NCI-H1048 (cell line): Measurements from ENCODE around the gene UBASH3B.

Source experiments
- DNase-seq: peaks from one replicate; lab custom pipeline; 2025; lab: John Stamatoyannopoulos, UW

UBASH3B gene

GRCh38 chr11:122678406-122678805 is 22.9 kb downstream of the UBASH3B start:
- DNase-seq = no peak

- DNase-seq = no peak
Measured at GRCh38 chr11:122679466-122679865, 23.9 kb downstream of the UBASH3B start.

- DNase-seq = no peak
Measured at GRCh38 chr11:122681070-122681469, 25.5 kb downstream of the UBASH3B start.

DNA sequence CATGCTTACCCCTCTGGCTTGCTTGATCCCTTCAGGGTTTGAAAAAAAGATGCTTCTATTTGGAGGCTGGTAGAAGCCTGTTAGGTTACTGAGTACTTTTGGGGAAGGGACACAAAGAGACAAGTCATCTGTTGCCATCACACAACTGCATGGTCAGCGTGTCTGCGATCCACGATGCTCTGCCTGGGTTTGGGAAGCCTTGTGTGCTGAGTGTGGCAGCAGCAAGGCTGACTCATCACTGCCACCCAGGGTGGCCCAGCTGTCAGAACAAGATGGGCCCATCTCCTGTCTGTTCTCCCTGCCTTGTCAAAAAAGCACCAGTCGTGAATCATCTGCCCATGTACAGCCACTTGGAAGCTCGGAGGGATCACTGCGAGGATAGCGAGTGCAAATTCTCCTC is 26.2 kb downstream of the UBASH3B start:
- DNase-seq = no peak

DNA sequence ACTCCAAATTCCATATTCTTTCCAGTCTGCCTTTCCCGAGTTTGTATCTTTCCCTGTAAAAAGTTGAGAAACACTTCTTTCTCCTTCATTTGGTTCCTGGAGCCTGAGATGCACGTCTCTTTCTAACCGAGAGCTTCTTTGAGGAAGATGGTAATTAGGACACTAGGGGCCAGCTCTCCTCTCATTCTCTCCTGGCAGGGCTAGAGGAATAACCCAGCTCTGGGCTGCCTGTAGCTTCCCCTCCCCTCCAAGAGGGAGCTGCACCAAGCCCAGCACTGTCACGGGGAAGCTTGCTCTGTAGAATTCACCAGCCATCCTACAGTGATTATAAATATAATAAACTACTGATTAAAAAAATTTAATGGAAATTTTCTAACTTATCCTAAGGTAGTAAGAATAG is 26.9 kb downstream of the UBASH3B start:
- no peak for DNase-seq

DNA sequence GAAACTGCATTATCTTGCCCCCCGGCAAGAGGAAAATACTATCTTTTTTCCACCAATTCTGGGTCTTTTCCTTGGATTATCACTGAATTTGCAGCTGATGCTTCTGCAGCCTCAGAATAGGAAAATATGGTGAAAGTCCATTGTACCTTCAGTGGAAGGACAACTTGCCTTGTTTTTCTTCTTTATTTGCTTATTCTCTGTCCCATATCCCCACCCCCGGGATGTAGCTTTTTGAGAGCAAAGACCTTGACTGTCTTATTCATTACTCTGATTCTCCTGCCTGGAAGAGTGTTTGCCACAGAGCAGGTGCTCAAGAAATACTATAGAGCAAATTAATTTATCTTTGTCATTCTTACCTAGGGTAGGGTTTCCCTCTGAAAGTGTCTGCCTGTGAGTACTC is 29.5 kb downstream of the UBASH3B start:
- no peak for DNase-seq

DNA sequence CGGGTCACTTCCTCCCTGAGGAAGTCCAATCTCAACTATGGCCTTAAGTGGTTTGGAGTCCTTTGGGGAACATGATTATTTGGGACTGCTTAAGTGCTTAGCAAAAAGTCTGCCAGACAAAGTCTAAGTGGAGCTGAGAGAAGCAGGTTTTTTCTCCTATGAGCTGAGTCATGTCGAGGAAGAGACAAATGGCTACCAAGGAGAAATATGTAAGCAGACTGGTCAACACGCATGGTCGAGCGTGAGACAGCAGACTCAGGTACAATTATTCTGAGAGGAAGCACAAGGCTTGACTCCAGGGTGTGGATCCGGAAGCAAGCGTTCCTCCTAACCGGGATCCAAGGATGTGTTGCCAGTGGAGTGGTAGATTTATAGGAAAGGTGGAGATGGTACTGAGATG is 30.6 kb downstream of the UBASH3B start:
- no peak for DNase-seq

GRCh38 chr11:122690384-122690783 is 34.9 kb downstream of the UBASH3B start:
- no peak for DNase-seq

DNA sequence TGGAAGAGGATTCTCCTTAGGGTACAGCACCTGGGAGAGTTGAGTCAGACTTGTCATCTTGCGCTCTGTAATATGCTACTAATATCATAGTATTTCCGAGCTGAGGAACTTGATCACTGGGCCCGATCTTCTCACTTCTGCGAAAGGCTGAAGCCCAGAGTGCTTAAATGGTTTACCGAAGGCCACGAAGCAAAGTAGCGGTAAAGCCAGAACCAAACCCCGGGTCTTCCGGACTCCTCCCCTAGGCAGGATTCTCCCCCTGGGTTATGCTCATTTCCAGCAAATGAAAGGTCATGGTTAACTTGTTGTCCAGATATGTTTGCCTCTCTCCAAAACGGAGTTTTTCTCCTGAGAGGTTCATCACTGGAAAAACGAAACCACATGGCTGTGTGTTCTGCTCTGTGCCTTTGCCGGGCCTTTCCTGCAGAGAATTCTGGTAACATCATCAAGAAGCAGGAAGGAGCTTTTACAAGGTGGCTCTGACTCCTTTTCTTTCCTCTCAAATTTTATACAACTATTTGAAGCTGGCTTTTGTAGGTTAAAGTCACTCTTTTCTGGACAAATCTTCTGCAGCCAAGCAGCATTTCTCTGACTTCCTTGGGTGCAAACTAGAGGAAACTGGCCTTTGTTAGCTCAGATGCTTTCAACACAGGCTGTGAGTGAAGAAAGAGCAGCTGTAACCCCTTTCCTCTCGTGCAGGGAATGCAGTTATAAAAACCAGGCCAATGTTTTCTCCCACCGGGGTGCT is 35.5 kb downstream of the UBASH3B start:
- no peak for DNase-seq

DNA sequence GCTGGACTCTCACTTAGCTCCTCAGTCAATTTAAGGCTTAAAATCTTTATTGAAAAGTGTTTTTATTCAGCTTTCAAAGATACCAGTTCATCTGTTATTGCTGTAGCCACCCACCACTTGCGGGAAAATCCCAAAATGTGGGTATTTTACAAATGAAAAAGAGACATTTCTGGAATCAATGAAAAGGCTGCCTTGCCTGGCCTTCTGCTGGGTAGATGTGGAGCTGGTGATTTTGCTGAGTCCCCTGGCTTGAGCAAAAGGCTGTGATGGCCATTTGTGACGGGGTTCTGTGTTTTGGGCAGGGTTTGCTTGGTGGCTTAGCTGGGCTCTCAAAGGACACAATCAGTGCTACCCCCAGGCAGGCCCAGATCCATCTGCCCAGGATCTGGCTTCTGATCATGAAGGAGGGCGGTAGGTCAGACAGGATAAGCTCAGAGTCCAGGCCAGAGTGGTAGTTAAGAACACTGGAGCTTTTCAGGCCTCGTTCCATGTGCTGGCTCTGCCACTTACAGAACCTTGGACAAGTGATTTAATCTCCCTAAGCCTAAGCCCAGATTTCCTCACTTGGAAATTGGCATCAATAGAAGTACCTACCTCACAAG is 36.1 kb downstream of the UBASH3B start:
- DNase-seq = no peak

DNA sequence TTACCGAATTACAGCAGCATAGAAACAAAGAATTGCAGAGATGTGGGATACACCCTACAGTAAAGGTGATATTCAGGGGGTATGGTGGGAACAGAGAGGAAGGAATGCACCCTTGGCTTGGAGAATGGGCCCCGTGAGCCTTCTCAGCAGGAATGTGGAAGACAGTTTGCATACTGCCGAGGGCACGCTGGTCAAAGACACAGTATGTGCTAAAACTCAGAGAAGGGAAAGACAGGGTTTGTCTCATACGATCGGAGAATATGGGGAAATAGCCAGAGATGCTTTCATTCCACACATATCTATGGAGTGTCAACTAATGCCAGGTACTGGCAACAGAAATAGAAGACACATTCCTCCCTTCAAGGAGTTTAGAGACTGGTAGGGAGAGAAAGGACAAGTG is 36.9 kb downstream of the UBASH3B start:
- no peak for DNase-seq

DNA sequence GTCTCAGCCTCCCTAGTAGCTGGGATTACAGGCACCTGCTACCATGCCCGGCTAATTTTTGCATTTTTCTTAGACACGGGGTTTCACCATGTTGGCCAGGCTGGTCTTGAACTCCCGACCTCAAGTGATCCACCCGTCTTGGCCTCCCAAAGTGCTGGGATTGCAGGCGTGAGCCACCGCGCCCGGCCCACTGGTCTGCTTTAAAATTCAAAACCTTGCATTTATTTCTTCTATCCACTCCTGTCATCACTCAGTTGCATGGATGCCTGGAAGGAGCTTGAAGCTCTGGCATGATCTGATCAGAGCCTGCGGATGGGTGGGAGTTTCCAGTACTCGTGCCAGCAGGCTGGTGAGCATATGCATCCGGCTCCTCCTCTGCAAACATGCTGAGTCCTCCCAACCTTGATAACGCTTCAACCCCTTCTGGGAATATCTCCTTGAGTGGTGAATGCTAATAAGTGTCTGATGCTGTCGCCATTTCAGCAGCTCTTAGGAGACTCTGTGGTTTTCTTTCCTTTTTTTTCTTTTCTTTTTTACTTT is 39.6 kb downstream of the UBASH3B start:
- DNase-seq = no peak

GRCh38 chr11:122696662-122697061 is 41.1 kb downstream of the UBASH3B start:
- DNase-seq = no peak

DNA sequence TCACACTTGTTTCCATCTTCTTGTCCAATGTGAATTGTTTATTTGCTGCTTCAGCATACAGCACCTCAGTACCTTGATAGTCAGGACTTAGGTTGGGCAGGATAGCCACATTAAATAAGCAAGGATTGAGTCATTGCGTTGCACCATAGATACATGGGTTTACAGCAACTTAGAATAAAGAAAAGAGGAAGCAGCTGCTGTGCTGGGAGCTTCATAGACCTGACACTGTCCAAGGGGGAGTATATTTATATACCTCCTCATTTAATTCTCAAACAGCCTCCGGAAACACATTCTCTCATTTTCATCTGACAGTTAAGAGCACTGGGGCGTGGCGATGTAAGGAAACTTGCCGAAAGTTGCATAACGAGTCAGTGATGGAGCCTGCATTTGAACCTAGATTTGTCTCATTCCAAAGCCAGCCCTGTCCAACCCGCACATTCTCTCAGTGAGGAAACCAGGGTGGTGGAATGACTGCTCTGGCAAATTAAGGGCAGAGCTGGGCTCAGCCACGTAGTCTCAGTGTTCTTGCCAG is 42.2 kb downstream of the UBASH3B start:
- no peak for DNase-seq

DNA sequence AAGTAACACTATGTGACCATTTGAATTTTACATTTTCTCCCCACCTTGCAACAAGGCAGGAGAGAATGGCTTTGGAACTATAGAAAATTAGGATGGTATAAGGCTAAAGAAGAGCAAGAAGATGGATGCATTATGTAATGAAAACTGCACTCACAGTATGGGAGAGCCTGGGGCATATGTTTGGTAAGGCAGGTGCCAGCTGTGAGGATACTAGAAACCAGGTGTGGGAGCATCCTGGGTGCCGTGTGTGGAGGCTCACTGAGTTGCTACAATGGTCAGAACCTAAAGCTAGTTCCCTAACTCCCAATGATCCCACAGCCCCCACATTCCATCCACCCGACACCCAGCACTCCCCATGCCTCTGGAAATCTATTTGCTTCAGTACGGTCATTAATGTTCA is 42.9 kb downstream of the UBASH3B start:
- no peak for DNase-seq

DNA sequence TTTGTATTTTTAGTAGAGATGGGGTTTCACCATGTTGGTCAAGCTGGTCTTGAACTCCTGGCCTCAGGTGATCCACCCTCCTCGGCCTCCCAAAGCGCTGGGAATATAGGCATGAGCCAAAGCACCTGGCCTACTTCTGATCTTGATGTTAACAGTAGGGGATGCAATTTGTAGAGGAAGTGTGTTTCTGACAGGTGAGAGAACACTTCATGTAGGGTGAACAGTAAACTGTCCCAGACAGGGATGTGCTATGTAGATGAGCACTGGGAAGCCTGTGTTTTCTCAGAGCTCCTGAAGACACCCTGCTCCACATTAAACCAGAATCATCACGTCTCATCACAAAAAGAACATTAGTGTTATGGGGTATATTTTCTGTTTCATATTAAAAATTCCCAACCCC is 45.1 kb downstream of the UBASH3B start:
- no peak for DNase-seq

- DNase-seq = no peak
Measured at GRCh38 chr11:122701143-122701542, 45.6 kb downstream of the UBASH3B start.

GRCh38 chr11:122703541-122704272 is 48.2 kb downstream of the UBASH3B start:
- no peak for DNase-seq

DNA sequence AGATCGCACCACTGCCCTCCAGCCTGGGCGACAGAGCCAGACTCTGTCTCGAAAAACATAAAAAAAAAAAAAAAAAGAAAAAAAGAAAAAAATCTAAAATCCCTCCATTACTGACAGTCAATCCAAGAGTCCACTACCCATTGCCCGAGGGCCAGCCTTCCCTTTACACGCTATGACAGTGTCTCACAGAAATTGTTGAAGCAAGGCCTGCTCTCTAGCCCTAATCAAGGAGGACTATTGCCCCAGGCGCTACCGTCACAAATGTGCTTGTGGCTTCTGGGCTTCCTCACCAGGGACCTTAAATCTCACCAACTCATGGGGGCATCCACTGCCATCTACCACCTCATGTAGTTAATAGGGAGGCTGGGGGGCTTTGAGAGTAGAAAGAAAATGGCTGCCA is 49.9 kb downstream of the UBASH3B start:
- no peak for DNase-seq

- no peak for DNase-seq
Measured at GRCh38 chr11:122706291-122707088, 51.0 kb downstream of the UBASH3B start.

DNA sequence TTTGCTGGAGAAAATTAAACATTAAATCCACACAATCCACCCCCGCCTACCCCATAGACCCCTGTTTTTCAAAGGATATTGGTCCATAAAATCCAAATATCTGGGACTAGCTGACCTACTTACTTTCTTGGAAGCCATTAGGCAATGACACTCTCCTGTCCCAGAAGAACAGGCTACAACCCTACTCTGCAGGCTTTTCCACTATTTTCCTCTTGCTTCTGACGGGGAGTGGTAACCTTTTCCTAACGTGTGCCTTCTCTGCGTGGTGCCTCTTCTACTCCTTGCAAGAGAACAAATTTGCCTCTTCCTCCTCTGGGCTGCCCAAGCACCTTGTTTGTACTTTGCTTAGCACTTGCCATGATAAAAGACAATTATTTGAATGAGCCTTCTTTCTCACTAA is 51.6 kb downstream of the UBASH3B start:
- DNase-seq = no peak

GRCh38 chr11:122707901-122708300 is 52.4 kb downstream of the UBASH3B start:
- DNase-seq = no peak
